HG03520 (cell line): ENCODE data around the gene GAS5.

ENCODE experiments used
- ATAC-seq: cut with Tn5 transposase; IDR thresholded peaks from one replicate; pipeline ENCODE4 v1.9.1; 2021; ENCODE audit warnings: mild to moderate bottlenecking, moderate library complexity; ENCODE audit not compliant: unreplicated experiment

GAS5 gene

GRCh38 chr1:173832748-173833147 lies 35.0 kb downstream of the GAS5 start:
- no peak for ATAC-seq

- ATAC-seq, result no peak
These were observed 40.2 kb downstream of the GAS5 start for GRCh38 chr1:173827611-173828010.

GRCh38 chr1:173824315-173825081 lies 43.3 kb downstream of the GAS5 start, which contains the start of the genes CENPL and DARS2:
Gene CENPL, minus strand, starts transcription at chr1:173824883. Its CDS starts 13,584 bp downstream, at chr1:173811299.
Gene DARS2, plus strand, starts transcription at chr1:173824673. Its CDS starts 557 bp downstream, at chr1:173825230.
- ATAC-seq, result peak; percentile 79

GRCh38 chr1:173823781-173824314 lies 43.9 kb downstream of the GAS5 start:
- peak; percentile 37 for ATAC-seq

- ATAC-seq, result no peak
These were observed 46.1 kb downstream of the GAS5 start for GRCh38 chr1:173821680-173822079.

GRCh38 chr1:173818459-173818858 lies 49.3 kb downstream of the GAS5 start:
- no peak for ATAC-seq
